ENCODE data around the gene CARD9. TPM values are rescaled to one million over a fixed set of nuclear protein-coding genes. Genes with fewer than 3 reads are reported as not detected.

CARD9 gene
- total RNA-seq, 1 experiment from 2014 or later, result 5.6 TPM

- Histone ChIP-seq H2BK12ac (ENCODE audit: insufficient read length, low read depth, low read length) (no peak overlapping the region), H3K18ac (ENCODE audit: insufficient read length, low read depth, low read length) (no peak overlapping the region), H3K4me1 (ENCODE audit: insufficient read depth, low read length) (no peaks in the 10 kb centered on the region), H4K5ac (ENCODE audit: insufficient read length, low read depth, low read length) (no peak overlapping the region), H3K23ac (ENCODE audit: insufficient read length, low read depth, low read length) (no peak overlapping the region), H3K14ac (ENCODE audit: insufficient read depth, low read length) (no peak overlapping the region), H3K4ac (ENCODE audit: low read depth, low read length) (no peak overlapping the region), H4K91ac (ENCODE audit: insufficient read length, low read depth, low read length) (no peak overlapping the region), H3K23me2 (ENCODE audit: insufficient read length, low read depth, low read length, poor library complexity, severe bottlenecking) (no peaks in the 10 kb centered on the region), H2AFZ (ENCODE audit: low read length) (no peak overlapping the region), H3K79me2 (ENCODE audit: insufficient read depth, low read length) (no peaks in the 10 kb centered on the region), H3T11ph (ENCODE audit: low read length) (no peak overlapping the region), H2AK5ac (ENCODE audit: insufficient read length, low read length) (no peak overlapping the region), H3K56ac (ENCODE audit: insufficient read length, low read depth, low read length) (no peak overlapping the region), H3K27me3 (ENCODE audit: insufficient read depth, low read length) (no peaks in the 10 kb centered on the region), H3K9ac (ENCODE audit: extremely low read depth, insufficient read length, low read length) (no peak overlapping the region), H3K27ac (ENCODE audit: insufficient read length, low read depth, low read length) (no peak overlapping the region), H4K20me1 (ENCODE audit: control insufficient read depth, insufficient read depth, insufficient read length) (no peaks in the 10 kb centered on the region), H2BK120ac (ENCODE audit: low read depth, low read length, poor library complexity, severe bottlenecking) (no peak overlapping the region), H2BK20ac (ENCODE audit: low read depth, low read length, poor library complexity, severe bottlenecking) (no peak overlapping the region), H3K4me2 (ENCODE audit: insufficient read depth, insufficient read length, low read length) (no peak overlapping the region), H3K9me3 (ENCODE audit: control insufficient read depth, low read depth, low read length) (no peaks in the 10 kb centered on the region), H3K79me1 (ENCODE audit: insufficient read depth, low read depth, low read length, poor library complexity, severe bottlenecking) (no peaks in the 10 kb centered on the region), H2BK5ac (ENCODE audit: insufficient read length, low read length) (no peak overlapping the region), H4K8ac (replicated peaks; ENCODE audit: insufficient read length, low read depth, low read length) (no peak overlapping the region), H2BK15ac (ENCODE audit: low read depth, low read length) (no peak overlapping the region)
- WGBS (ENCODE audit: extremely low coverage, insufficient read length, low lambda C conversion rate), result no CpG with 5 or more reads among the region's 48 CpGs
- H3K36me3 Mint-ChIP-seq (ENCODE audit: insufficient read depth in 1 of 3, low read depth in 3 of 3), result peaks cover 37 to 88% (median 74%) of the 10 kb centered on the region in 3 experiments
- TF ChIP-seq CTCF (conservative IDR thresholded peaks at IDR 0.05), result no peak
- no peak for DNase-seq
- H3K4me3 Mint-ChIP-seq, result no peak overlapping the region
- no peak overlapping the region for H3K27ac Mint-ChIP-seq
- H3K27me3 Mint-ChIP-seq (ENCODE audit: low read depth), result no peaks in the 10 kb centered on the region
- no peaks in the 10 kb centered on the region for H3K9me3 Mint-ChIP-seq
- no peaks in the 10 kb centered on the region for H3K4me1 Mint-ChIP-seq
Measured at GRCh38 chr9:136418182-136419091, 45.0 kb upstream of the CARD9 start.

All from H9 (cell line).